Measurements from ENCODE around the gene PARP9. TPM values are rescaled to one million over a fixed set of nuclear protein-coding genes. Genes with fewer than 3 reads are reported as not detected.

Gene PARP9
- total RNA-seq, 4 donors from 2014 or later, result 21.0 to 28.6 (median 24.0) TPM

- Histone ChIP-seq H3K27me3 (no peaks in the 10 kb centered on the region), H3K27ac (no peak overlapping the region), H3K9me3 (no peaks in the 10 kb centered on the region), H3K4me3 (no peak overlapping the region), H3K36me3 (no peaks in the 10 kb centered on the region), H3K4me1 (no peaks in the 10 kb centered on the region)
- WGBS, 2 donors (ENCODE audit: low coverage in 1 of 2), result 65 to 67% methylated on average over 4 of the region's 4 CpGs
- no peak for ATAC-seq
- TF ChIP-seq POLR2AphosphoS5 (IDR thresholded peaks at IDR 0.05), result no peak
- no peak for TF ChIP-seq POLR2A (IDR thresholded peaks at IDR 0.05)
- no peak for TF ChIP-seq CTCF (IDR thresholded peaks at IDR 0.05)
- no peak for TF ChIP-seq EP300 (IDR thresholded peaks at IDR 0.05)
Measured at GRCh38 chr3:122606330-122606729, 42.2 kb upstream of the PARP9 start.

- H3K4me3 ChIP-seq, result no peak overlapping the region
- no peak overlapping the region for H3K27ac ChIP-seq
- WGBS, 2 donors (ENCODE audit: low coverage in 1 of 2), result 80 to 100% methylated on average over 1 of the region's 2 CpGs
- no peaks in the 10 kb centered on the region for H3K36me3 ChIP-seq
- no peaks in the 10 kb centered on the region for H3K9me3 ChIP-seq
- no peaks in the 10 kb centered on the region for H3K27me3 ChIP-seq
- H3K4me1 ChIP-seq, result no peaks in the 10 kb centered on the region
- no peak for TF ChIP-seq CTCF (IDR thresholded peaks at IDR 0.05)
- no peak for TF ChIP-seq POLR2AphosphoS5 (IDR thresholded peaks at IDR 0.05)
- TF ChIP-seq EP300 (IDR thresholded peaks at IDR 0.05), result no peak
- TF ChIP-seq POLR2A (IDR thresholded peaks at IDR 0.05), result no peak
- no peak for ATAC-seq
Measured at GRCh38 chr3:122603056-122603455, 39.0 kb upstream of the PARP9 start.

- ATAC-seq, result no peak
- no peaks in the 10 kb centered on the region for H3K27me3 ChIP-seq
- H3K4me3 ChIP-seq, result no peak overlapping the region
- no peaks in the 10 kb centered on the region for H3K4me1 ChIP-seq
- H3K36me3 ChIP-seq, result no peaks in the 10 kb centered on the region
- H3K27ac ChIP-seq, result no peak overlapping the region
- WGBS, 2 donors (ENCODE audit: low coverage in 1 of 2), result 57 to 80% methylated on average over 5 of the region's 5 CpGs
- no peak for TF ChIP-seq CTCF (IDR thresholded peaks at IDR 0.05)
- no peak for TF ChIP-seq EP300 (IDR thresholded peaks at IDR 0.05)
- TF ChIP-seq POLR2A (IDR thresholded peaks at IDR 0.05), result no peak
- no peaks in the 10 kb centered on the region for H3K9me3 ChIP-seq
Measured at GRCh38 chr3:122602011-122602710, 38.1 kb upstream of the PARP9 start.

GRCh38 chr3:122598556-122598955, 34.5 kb upstream of the PARP9 start:
- no peaks in the 10 kb centered on the region for H3K4me1 ChIP-seq
- no peaks in the 10 kb centered on the region for H3K27me3 ChIP-seq
- no peaks in the 10 kb centered on the region for H3K36me3 ChIP-seq
- H3K4me3 ChIP-seq, result no peak overlapping the region
- no peak for TF ChIP-seq POLR2AphosphoS5 (IDR thresholded peaks at IDR 0.05)
- 66 to 90% methylated on average over 4 of the region's 4 CpGs for WGBS, 2 donors (ENCODE audit: low coverage in 1 of 2)
- no peak overlapping the region for H3K27ac ChIP-seq
- no peaks in the 10 kb centered on the region for H3K9me3 ChIP-seq
- ATAC-seq, result no peak

- Histone ChIP-seq H3K9me3 (no peaks in the 10 kb centered on the region), H3K4me1 (no peaks in the 10 kb centered on the region), H3K27ac (no peak overlapping the region), H3K27me3 (no peaks in the 10 kb centered on the region), H3K4me3 (no peak overlapping the region), H3K36me3 (no peaks in the 10 kb centered on the region)
- 81 to 100% methylated on average over 2 of the region's 3 CpGs for WGBS, 2 donors (ENCODE audit: low coverage in 1 of 2)
- ATAC-seq, result no peak
- TF ChIP-seq POLR2AphosphoS5 (IDR thresholded peaks at IDR 0.05) (no peak), EP300 (IDR thresholded peaks at IDR 0.05) (no peak)
Measured at GRCh38 chr3:122598151-122598550, 34.1 kb upstream of the PARP9 start.

GRCh38 chr3:122594025-122594424, 29.9 kb upstream of the PARP9 start:
- H3K4me3 ChIP-seq, result no peak overlapping the region
- no peaks in the 10 kb centered on the region for H3K9me3 ChIP-seq
- H3K27ac ChIP-seq, result no peak overlapping the region
- TF ChIP-seq POLR2A (IDR thresholded peaks at IDR 0.05), result no peak
- no peak for TF ChIP-seq EP300 (IDR thresholded peaks at IDR 0.05)
- no peak for TF ChIP-seq POLR2AphosphoS5 (IDR thresholded peaks at IDR 0.05)
- no peaks in the 10 kb centered on the region for H3K4me1 ChIP-seq
- no peak for ATAC-seq
- H3K36me3 ChIP-seq, result no peaks in the 10 kb centered on the region
- H3K27me3 ChIP-seq, result no peaks in the 10 kb centered on the region

Measured in gastroesophageal sphincter (tissue), 4 donors.